IMR-90 (cell line): ENCODE results near the gene FSIP1.

Source experiments
- BHLHE40 ChIP-seq: fragments of 150-350 bp; IDR thresholded peaks from 2 replicates; pipeline ENCODE4 v1.6.1; 2016; ENCODE audit warnings: mild to moderate bottlenecking, low read depth, low read length
- CEBPB ChIP-seq: IDR thresholded peaks from 2 replicates; pipeline ENCODE4 v1.6.1; 2012; ENCODE audit warnings: low read depth, low read length, improper control_type of control experiment
- CHD1 ChIP-seq: IDR thresholded peaks from 2 replicates; pipeline ENCODE4 v1.6.1; 2012; ENCODE audit warnings: low read depth, low read length, improper control_type of control experiment
- ELK1 ChIP-seq: fragments of 150-350 bp; IDR thresholded peaks from 2 replicates; pipeline ENCODE4 v1.6.1; 2016; ENCODE audit warnings: low read depth, mild to moderate bottlenecking, low read length, moderate library complexity, borderline replicate concordance
- FOS ChIP-seq: fragments of 150-350 bp; IDR thresholded peaks from 2 replicates; pipeline ENCODE4 v1.6.1; 2016; ENCODE audit warnings: low read depth, low read length
- MAFK ChIP-seq: IDR thresholded peaks from 2 replicates; pipeline ENCODE4 v1.6.1; 2012; ENCODE audit warnings: low read depth, low read length, improper control_type of control experiment
- MAZ ChIP-seq: IDR thresholded peaks from 2 replicates; pipeline ENCODE4 v1.6.1; 2012; ENCODE audit warnings: low read depth, mild to moderate bottlenecking, low read length, improper control_type of control experiment, moderate library complexity, borderline replicate concordance
- NFE2L2 ChIP-seq: fragments of 150-350 bp; IDR thresholded peaks from 2 replicates; pipeline ENCODE4 v1.6.1; 2016; ENCODE audit warnings: low read depth, mild to moderate bottlenecking, low read length
- POLR2A ChIP-seq: IDR thresholded peaks from 2 replicates; pipeline ENCODE4 v1.6.1; 2012; ENCODE audit warnings: mild to moderate bottlenecking, low read depth, low read length
- RAD21 ChIP-seq: IDR thresholded peaks from 2 replicates; pipeline ENCODE4 v1.6.1; 2012; ENCODE audit warnings: low read length, improper control_type of control experiment
- RCOR1 ChIP-seq: IDR thresholded peaks from 2 replicates; pipeline ENCODE4 v1.6.1; 2012; ENCODE audit warnings: mild to moderate bottlenecking, low read length, improper control_type of control experiment; ENCODE audit not compliant: insufficient replicate concordance
- RFX5 ChIP-seq: IDR thresholded peaks from 2 replicates; pipeline ENCODE4 v1.8.0; 2012; ENCODE audit warnings: low read depth, mild to moderate bottlenecking, low read length, moderate library complexity
- TF ChIP-seq, protein P1 (sequence below): conservative IDR thresholded peaks from 2 replicates; pipeline ENCODE4 v1.5.1; 2012; ENCODE audit warnings: mild to moderate bottlenecking, low read depth, low read length, improper control_type of control experiment

GRCh38 chr15:39551476-39551875, 231.2 kb downstream of the FSIP1 start:
- TF ChIP-seq, protein P1, sequence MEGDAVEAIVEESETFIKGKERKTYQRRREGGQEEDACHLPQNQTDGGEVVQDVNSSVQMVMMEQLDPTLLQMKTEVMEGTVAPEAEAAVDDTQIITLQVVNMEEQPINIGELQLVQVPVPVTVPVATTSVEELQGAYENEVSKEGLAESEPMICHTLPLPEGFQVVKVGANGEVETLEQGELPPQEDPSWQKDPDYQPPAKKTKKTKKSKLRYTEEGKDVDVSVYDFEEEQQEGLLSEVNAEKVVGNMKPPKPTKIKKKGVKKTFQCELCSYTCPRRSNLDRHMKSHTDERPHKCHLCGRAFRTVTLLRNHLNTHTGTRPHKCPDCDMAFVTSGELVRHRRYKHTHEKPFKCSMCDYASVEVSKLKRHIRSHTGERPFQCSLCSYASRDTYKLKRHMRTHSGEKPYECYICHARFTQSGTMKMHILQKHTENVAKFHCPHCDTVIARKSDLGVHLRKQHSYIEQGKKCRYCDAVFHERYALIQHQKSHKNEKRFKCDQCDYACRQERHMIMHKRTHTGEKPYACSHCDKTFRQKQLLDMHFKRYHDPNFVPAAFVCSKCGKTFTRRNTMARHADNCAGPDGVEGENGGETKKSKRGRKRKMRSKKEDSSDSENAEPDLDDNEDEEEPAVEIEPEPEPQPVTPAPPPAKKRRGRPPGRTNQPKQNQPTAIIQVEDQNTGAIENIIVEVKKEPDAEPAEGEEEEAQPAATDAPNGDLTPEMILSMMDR, result no peak
- TF ChIP-seq RAD21 (no peak), CHD1 (no peak), CEBPB (no peak), POLR2A (no peak), MAFK (no peak), NFE2L2 (no peak), BHLHE40 (no peak), MAZ (no peak), FOS (no peak), RCOR1 (no peak), ELK1 (no peak), RFX5 (no peak)
